A172 (cell line): Measurements from ENCODE around the gene SH3D21. TPM values are rescaled to one million over a fixed set of nuclear protein-coding genes. Genes with fewer than 3 reads are reported as not detected.

ENCODE experiments used
- DNase-seq: peaks from one replicate; pipeline ENCODE4 v3.0.0-alpha.2; 2015; ENCODE audit warnings: low spot score
- total RNA-seq: library from RNA; depleted of rRNA; stranded (reverse); fragments of >200 nt; shearing (Covaris generic); gene quantifications from 2 replicates; pipeline ENCODE4 v1.2.3, GENCODE V29; 2014; rRNA removed

SH3D21 gene
- total RNA-seq, 1 experiment from 2014 or later = not detected

DNA sequence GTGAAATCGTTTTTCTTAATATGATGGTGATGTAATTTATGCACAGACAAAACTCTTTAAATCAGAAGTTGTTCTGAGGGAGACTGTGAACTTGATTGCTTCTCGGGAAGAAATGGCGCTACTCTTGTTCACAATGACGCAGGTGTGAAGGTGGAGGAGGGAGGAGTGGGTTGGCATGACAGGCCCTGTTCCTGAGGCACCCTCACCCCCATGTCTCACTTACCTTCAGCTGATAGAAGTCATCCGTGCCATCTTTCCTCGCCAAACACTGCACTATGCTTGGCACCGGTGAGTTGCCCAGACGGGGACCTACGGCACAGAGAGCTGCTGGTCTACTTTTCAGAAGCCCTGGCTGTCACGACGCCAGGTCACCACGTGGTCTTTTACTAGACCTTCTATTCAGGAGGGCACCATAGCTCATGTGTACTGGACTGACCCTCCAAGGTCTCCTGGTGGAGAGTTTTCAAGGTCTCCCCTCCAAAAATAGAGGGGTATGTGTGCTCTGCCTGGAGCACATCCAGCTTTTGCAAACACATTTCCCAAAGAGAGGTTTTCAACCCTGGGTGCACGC is 52.4 kb downstream of the SH3D21 start:
- DNase-seq = no peak

DNA sequence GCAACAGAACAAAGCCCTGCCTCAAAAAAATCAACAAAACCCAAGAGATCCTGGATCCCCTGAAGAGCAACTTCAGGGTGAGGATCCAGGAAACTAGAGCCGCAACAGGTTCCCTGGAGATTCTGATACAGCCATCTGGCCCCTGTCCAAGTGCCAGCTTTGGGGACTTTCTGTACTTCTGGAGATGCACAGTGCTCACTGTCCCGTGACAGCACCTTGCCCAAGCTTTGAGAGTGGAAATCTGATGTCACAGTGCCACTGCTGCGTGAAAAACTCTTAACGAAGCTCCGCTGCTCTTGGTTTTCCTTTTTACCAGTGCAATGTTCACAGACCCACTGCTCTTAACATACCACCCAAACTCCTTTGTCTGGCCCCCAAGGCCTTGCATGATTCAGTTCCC is 53.2 kb downstream of the SH3D21 start:
- DNase-seq = no peak

DNA sequence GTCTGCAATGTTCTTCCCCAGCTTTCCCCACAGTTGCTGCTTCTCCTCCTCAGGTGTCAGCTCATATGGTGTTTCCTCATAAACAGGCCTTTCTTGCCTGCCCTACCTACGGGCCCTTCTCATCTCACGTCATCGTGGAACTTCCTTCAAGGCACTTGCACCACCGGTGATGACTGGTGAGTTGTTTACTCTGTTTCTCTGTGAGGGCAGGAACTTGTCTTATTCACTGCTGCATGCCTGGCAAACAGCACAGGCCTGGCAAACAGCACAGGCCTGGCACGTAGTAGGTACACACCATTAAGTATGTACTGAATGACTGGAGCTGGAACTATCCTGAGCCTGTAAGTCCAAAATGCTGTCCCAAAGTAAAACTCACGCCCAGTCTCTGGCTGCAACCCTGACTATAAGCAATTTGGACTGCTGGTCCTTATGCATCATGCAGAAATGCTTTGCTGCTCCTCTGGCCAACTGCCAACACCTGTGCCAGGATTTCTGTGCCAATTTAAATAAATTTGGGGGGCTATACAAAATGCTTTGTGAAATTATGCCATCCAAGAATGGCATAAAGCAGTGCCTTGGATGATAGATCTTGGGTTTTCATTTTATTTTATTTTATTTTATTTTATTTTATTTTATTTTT is 53.9 kb downstream of the SH3D21 start:
- DNase-seq = no peak

DNA sequence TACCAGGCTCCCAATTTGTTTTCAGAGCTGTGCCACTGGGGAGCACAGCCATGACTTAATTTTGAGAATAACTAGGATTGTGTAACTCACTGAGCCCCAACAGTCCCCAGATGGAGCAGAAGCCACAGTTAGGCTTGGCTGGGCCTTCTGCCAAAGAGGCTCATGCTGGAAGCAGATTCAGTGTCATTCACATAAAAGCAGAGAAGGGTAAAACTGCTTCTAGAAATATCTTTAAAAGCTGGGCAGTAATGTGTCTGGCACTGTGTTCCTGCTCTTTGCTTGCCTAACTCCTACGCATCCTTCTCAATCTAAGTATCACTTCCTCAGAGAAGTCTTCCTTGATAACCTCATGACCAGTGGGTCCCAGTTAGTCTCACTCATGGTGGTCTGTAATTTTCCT is 59.2 kb downstream of the SH3D21 start:
- DNase-seq = no peak

DNA sequence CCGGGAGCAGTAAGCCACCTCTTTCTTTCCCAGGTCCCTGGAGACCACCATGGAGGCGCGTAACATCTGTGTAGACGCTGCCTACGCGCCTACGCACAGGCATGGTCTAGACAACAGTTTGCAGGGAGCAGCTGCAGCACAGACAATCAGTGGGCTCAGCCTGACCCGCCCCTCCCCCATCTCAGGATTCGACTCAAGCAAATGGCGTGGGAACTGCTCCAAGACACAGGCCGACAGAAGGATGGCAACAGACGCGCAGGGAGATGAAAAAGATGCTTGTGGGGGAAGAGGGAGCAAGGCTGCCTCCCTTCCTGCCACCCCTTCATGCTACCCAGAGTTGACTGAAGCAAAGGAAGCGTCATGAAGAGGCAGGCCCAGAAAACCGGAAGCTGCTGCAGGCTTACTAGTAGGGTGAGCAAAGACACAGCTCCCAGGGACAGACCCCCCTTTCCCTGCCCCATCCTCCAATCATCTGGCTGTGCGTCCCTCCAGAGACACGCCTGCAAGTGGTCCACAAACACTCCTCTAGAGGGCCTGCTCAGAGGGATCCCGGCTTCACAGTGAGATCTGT is 60.0 kb downstream of the SH3D21 start:
- DNase-seq = no peak

DNA sequence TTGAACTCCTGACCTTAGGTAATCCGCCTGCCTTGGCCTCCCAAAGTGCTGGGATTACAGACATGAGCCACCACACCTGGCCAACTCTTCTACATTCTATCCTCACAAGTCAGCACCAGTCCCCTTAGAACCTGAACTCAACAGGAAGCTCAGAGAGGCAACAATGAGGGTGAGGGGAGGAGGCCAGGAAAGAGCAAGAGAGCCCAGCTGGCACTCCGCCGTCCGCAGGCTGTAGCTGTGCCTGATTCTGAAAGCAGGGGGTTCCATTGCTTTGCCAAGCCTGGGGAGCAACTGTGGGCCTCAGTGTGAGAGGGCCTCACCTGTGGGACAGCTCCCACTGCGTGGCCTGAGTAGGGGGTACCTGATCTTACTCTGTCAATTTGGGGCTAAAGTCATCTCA is 60.9 kb downstream of the SH3D21 start:
- DNase-seq = no peak

DNA sequence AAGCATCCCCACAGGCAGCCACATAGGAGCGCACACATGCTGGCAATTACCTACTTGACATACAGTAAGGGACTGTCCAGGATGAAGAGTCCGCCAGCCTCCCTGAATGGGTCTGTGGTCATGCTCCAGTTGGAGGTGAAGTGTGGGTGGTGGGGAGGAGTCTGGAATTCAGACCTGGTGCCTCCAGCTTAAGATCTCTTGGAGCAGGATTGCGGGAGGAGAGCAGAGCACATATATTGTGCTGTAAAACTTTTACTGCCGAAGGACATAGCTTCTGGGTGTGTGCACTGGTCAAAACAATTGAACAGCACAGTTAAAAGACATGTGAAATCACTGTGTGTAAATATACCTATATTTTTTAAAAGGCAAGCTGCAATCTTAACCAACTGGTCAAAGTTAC is 61.6 kb downstream of the SH3D21 start:
- DNase-seq = no peak

DNA sequence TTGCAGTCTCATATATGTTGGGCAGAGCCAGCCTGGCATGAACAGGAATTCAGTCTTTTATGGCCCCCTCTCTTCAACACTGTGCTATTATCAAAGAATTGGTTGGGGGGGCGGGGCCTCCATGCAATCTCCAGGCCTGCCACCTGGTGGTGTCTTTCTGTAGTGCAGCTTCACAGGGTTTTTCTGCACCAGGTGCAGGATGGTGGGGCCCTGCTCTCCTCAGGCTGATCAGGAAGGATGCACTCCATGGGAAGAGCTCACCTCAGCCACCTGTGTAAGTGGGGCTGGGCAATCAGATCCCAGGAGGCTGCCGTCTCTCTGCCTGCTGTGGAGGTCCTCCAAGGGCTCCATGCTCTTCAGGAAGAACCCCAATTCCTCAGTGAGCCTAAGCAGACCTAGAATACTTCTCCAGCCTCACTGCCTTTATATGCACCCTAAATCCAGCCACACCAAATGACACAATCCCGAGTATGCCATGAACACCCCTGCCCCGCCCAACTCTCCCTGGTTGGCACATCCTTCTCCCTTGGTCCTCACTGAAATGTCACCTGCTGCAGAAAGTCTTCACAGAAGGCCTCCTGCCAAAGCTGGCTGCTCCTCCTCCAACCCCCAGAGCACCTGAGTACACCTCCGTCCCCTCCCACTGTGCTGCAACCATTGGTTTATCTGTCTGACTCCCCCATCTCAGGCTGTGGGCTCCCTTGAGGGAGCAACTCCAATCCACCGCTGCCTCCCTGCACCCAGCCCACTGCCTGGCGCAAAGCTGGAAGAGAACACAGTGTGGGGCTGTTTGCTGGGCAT is 63.1 kb downstream of the SH3D21 start:
- DNase-seq = no peak

Other genes starting within 250 kb of the SH3D21 start
- gene TEKT2, start 222.3 kb upstream of the SH3D21 start, total RNA-seq = not detected in 2 replicates
- gene ADPRS, start 217.5 kb upstream of the SH3D21 start, total RNA-seq = 33.7 and 45.8 TPM in 2 replicates
- 0.62 and 0.72 TPM in 2 replicates for gene COL8A2, start 181.1 kb upstream of the SH3D21 start, total RNA-seq
- 86.7 and 110 TPM in 2 replicates for gene TRAPPC3, start 156.9 kb upstream of the SH3D21 start, total RNA-seq
- 91.2 and 136 TPM in 2 replicates for gene MAP7D1, start 150.2 kb upstream of the SH3D21 start, total RNA-seq
- 50.0 and 53.5 TPM in 2 replicates for gene THRAP3, start 81.9 kb upstream of the SH3D21 start, total RNA-seq
- 9.6 and 17.8 TPM in 2 replicates for gene EVA1B, start 17.3 kb downstream of the SH3D21 start, total RNA-seq
- gene STK40, start 79.6 kb downstream of the SH3D21 start, total RNA-seq = 13.8 and 17.1 TPM in 2 replicates
- gene LSM10, start 91.5 kb downstream of the SH3D21 start, total RNA-seq = 6.4 and 7.0 TPM in 2 replicates
- gene OSCP1, start 144.1 kb downstream of the SH3D21 start, total RNA-seq = 5.8 and 9.2 TPM in 2 replicates
- 68.1 and 99.0 TPM in 2 replicates for gene MRPS15, start 158.0 kb downstream of the SH3D21 start, total RNA-seq
- gene CSF3R, start 176.5 kb downstream of the SH3D21 start, total RNA-seq = not detected in 2 replicates